Neutrophil (primary cell): Measurements from ENCODE around the gene ATP11B.
"Not testable (repeated sequence)": the region's sequence is repeated elsewhere in the genome, so short reads cannot be mapped to it uniquely, and the experiment has no call there.

Experiments used
- H3K27ac ChIP-seq: fragments of 200-600 bp; sonication (generic); 2 replicates; pipeline ENCODE4 v1.5.1; 2016; ENCODE audit warnings: mild to moderate bottlenecking, moderate library complexity
- H3K27me3 ChIP-seq: fragments of 200-600 bp; sonication (generic); 2 replicates; pipeline ENCODE4 v1.6.0; 2016; ENCODE audit warnings: mild to moderate bottlenecking
- H3K36me3 ChIP-seq: fragments of 200-600 bp; sonication (generic); 2 replicates; pipeline ENCODE4 v1.5.1; 2017
- H3K4me1 ChIP-seq, 2 experiments: fragments of 200-600 bp in 1 of 2; sonication (generic) in 1 of 2; 1 replicate in 1 of 2; 2 replicates in 1 of 2; pipeline versions ENCODE4 v1.5.1 to v1.6.1; 2013 to 2016; ENCODE audit warnings: low read depth in 1 of 2, low read length in 1 of 2, mild to moderate bottlenecking in 1 of 2, moderate library complexity in 1 of 2; ENCODE audit not compliant: control insufficient read depth in 1 of 2, insufficient read depth in 1 of 2
- H3K4me3 ChIP-seq, 2 experiments: fragments of 200-600 bp in 1 of 2; sonication (generic) in 1 of 2; 1 replicate in 1 of 2; 2 replicates in 1 of 2; pipeline ENCODE4 v1.5.1; 2013 to 2016; ENCODE audit warnings: low read depth in 1 of 2, low read length in 1 of 2, mild to moderate bottlenecking in 1 of 2, moderate library complexity in 1 of 2
- H3K9me3 ChIP-seq: fragments of 200-600 bp; sonication (generic); 2 replicates; pipeline ENCODE4 v1.5.1; 2016
- TF ChIP-seq, protein P1 (sequence below): fragments of 200-600 bp; sonication (generic); IDR thresholded peaks from 2 replicates; pipeline ENCODE4 v1.5.1; 2016; ENCODE audit warnings: antibody characterized with exemption

Gene ATP11B

GRCh38 chr3:182795389-182795782, 2.1 kb downstream of the ATP11B start:
- H3K36me3 ChIP-seq = no peaks in the 10 kb centered on the region
- H3K4me1 ChIP-seq = peaks cover 48 to 50% of the 10 kb centered on the region in 2 experiments
- no peaks in the 10 kb centered on the region for H3K9me3 ChIP-seq
- no peaks in the 10 kb centered on the region for H3K27me3 ChIP-seq
- TF ChIP-seq, protein P1, sequence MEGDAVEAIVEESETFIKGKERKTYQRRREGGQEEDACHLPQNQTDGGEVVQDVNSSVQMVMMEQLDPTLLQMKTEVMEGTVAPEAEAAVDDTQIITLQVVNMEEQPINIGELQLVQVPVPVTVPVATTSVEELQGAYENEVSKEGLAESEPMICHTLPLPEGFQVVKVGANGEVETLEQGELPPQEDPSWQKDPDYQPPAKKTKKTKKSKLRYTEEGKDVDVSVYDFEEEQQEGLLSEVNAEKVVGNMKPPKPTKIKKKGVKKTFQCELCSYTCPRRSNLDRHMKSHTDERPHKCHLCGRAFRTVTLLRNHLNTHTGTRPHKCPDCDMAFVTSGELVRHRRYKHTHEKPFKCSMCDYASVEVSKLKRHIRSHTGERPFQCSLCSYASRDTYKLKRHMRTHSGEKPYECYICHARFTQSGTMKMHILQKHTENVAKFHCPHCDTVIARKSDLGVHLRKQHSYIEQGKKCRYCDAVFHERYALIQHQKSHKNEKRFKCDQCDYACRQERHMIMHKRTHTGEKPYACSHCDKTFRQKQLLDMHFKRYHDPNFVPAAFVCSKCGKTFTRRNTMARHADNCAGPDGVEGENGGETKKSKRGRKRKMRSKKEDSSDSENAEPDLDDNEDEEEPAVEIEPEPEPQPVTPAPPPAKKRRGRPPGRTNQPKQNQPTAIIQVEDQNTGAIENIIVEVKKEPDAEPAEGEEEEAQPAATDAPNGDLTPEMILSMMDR = no peak
- peak overlapping the region; percentile 97 for H3K27ac ChIP-seq
- H3K4me3 ChIP-seq = peak overlapping the region; percentile 80 to 98

DNA sequence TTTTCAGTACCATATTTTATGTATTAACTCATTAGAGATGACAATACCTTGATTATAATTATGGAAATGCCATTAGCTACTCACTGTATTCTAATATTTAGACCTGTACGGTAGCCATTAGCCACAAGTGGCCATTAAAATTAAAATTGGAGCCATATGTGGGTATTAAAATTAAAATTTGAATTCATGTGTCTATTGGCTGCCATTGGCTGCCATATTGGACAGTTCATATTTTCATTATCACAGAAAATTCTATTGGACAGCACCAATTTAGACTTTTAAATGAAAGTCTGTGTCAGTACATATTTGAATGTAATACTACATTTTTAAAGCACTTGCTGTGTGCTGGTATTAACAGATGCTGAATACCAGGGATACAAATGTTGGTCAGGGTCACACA, 3.0 kb downstream of the ATP11B start:
- peak overlapping the region in 1 of 2 experiments; percentile 80 for H3K4me3 ChIP-seq
- H3K36me3 ChIP-seq = no peaks in the 10 kb centered on the region
- no peaks in the 10 kb centered on the region for H3K27me3 ChIP-seq
- H3K4me1 ChIP-seq = peaks cover 53 to 56% of the 10 kb centered on the region in 2 experiments
- H3K9me3 ChIP-seq = no peaks in the 10 kb centered on the region
- TF ChIP-seq, protein P1 = no peak
- peak overlapping the region; percentile 97 for H3K27ac ChIP-seq

- H3K27me3 ChIP-seq = no peaks in the 10 kb centered on the region
- H3K4me1 ChIP-seq = peaks cover 56 to 63% of the 10 kb centered on the region in 2 experiments
- peak overlapping the region; percentile 47 for H3K27ac ChIP-seq
- TF ChIP-seq, protein P1 = no peak
- no peaks in the 10 kb centered on the region for H3K9me3 ChIP-seq
- H3K4me3 ChIP-seq = no peak overlapping the region
- no peaks in the 10 kb centered on the region for H3K36me3 ChIP-seq
Measured at GRCh38 chr3:182797876-182798275, 4.6 kb downstream of the ATP11B start.

GRCh38 chr3:182799143-182799542, 5.8 kb downstream of the ATP11B start:
- H3K4me1 ChIP-seq = peaks cover 69 to 76% of the 10 kb centered on the region in 2 experiments
- not testable (repeated sequence) for H3K27ac ChIP-seq, H3K27me3 ChIP-seq, H3K9me3 ChIP-seq, H3K36me3 ChIP-seq, H3K4me3 ChIP-seq

- peak overlapping the region; percentile 90 for H3K27ac ChIP-seq
- no peak overlapping the region for H3K4me3 ChIP-seq
- peaks cover 65 to 78% of the 10 kb centered on the region in 2 experiments for H3K4me1 ChIP-seq
- no peaks in the 10 kb centered on the region for H3K9me3 ChIP-seq
- TF ChIP-seq, protein P1 = no peak
- H3K36me3 ChIP-seq = no peaks in the 10 kb centered on the region
- no peaks in the 10 kb centered on the region for H3K27me3 ChIP-seq
Measured at GRCh38 chr3:182800508-182800907, 7.2 kb downstream of the ATP11B start.

DNA sequence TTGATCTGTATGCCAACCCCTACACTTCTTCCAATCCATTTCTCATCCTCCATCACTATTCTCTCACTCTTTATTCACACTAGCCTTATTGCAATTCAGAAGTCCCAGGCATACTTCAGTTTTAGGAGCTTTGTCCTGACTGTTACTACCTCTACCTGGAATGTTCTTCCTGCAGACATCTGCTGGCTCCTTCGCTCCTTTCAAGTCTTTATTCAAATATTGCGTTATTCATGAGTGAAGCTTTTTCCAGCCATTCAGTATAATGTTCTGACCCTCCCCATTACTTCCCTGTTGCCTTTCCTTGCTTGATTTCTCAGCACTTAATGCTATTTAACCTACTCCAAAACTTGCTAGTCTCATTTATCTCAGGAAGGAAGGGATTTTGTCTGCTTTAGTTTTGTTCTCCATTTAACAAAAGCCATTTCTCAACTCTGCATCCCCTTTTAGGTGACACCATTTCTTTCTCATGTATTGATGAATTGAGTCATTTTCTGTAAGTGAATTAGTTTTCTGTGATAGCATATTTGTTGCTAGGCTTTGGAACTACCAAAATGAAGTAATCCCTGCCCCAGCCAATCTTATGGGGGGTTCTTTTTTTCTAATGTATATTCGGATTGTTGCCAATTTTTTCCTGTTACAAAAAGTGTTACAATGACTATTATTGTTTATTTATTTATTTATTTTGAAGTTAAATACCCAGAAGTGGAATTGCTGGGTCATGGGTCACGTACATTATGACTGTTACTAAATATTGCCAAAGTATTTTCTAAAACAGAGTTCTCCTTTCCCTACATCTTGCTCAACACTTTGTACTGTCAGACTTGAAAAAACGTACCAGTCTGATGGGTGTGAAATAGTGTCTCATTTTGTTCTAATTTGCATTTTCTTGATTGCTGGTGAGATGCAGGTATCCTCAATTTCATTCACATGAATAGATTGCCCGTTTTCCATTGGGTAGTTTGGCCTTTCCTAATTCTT, 9.4 kb downstream of the ATP11B start:
- Histone ChIP-seq H3K36me3 (no peaks in the 10 kb centered on the region), H3K4me3 (peak overlapping the region; percentile 47 to 58), H3K27me3 (no peaks in the 10 kb centered on the region), H3K9me3 (no peaks in the 10 kb centered on the region), H3K4me1 (peaks cover 49 to 59% of the 10 kb centered on the region in 2 experiments), H3K27ac (peak overlapping the region; percentile 90)
- TF ChIP-seq, protein P1 = no peak
